Nephron (organoid): ENCODE results near the gene LEFTY2.

ENCODE experiments used
- H3K27ac Mint-ChIP-seq, 3 experiments: 2 replicates each; pipeline ENCODE4 v1.8.0; 2020; ENCODE audit warnings: mixed read lengths in 3 of 3, mild to moderate bottlenecking in 2 of 3, moderate library complexity in 1 of 3
- H3K27me3 Mint-ChIP-seq: 2 replicates; pipeline ENCODE4 v1.8.0; 2021; ENCODE audit warnings: low read depth, mild to moderate bottlenecking, moderate library complexity, mixed read lengths
- H3K36me3 Mint-ChIP-seq: 2 replicates; pipeline ENCODE4 v1.8.0; 2020; ENCODE audit warnings: low read depth, mixed read lengths
- H3K4me1 Mint-ChIP-seq: 2 replicates; pipeline ENCODE4 v1.8.0; 2020; ENCODE audit warnings: mixed read lengths
- H3K4me3 Mint-ChIP-seq, 3 experiments: 2 replicates each; pipeline ENCODE4 v1.8.0; 2020; ENCODE audit warnings: mild to moderate bottlenecking in 3 of 3, mixed read lengths in 3 of 3, moderate library complexity in 2 of 3
- H3K9me3 Mint-ChIP-seq: 2 replicates; pipeline ENCODE4 v1.8.0; 2020; ENCODE audit warnings: mixed read lengths
- TF ChIP-seq, protein P1 (sequence below), 3 experiments: fragments of 200-600 bp; sonication (generic); IDR thresholded peaks; one replicate each; pipeline ENCODE4 v1.5.0; 2021; ENCODE audit warnings: antibody characterized with exemption in 3 of 3; ENCODE audit not compliant: unreplicated experiment in 3 of 3

The LEFTY2 gene

DNA sequence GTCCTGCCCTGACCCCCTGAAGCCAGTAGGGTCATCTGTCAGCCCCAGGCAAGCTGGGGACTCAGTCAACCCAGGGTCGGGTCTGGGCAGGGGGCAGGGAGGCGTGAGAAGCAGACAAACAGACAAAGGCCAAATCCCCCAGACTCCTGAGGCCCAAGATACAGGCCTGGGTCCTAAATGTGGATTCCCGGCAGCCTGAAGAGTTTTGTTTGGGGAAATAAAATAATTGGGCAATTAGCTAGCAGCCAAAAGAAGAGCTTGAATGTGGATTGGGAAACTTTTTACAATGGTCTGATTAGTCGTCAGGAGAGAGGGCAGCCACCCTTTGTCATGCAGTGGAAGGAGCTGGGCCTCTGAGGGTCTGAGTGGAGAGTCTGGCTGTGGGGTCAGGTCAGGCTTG lies 4.5 kb upstream of the LEFTY2 start:
- Mint-ChIP-seq H3K27me3 (peaks cover 33% of the 10 kb centered on the region), H3K4me1 (peaks cover 50% of the 10 kb centered on the region), H3K27ac (peak overlapping the region in 2 of 3 experiments; percentile 53 to 72), H3K36me3 (no peaks in the 10 kb centered on the region), H3K4me3 (no peak overlapping the region), H3K9me3 (no peaks in the 10 kb centered on the region)
- TF ChIP-seq, protein P1, sequence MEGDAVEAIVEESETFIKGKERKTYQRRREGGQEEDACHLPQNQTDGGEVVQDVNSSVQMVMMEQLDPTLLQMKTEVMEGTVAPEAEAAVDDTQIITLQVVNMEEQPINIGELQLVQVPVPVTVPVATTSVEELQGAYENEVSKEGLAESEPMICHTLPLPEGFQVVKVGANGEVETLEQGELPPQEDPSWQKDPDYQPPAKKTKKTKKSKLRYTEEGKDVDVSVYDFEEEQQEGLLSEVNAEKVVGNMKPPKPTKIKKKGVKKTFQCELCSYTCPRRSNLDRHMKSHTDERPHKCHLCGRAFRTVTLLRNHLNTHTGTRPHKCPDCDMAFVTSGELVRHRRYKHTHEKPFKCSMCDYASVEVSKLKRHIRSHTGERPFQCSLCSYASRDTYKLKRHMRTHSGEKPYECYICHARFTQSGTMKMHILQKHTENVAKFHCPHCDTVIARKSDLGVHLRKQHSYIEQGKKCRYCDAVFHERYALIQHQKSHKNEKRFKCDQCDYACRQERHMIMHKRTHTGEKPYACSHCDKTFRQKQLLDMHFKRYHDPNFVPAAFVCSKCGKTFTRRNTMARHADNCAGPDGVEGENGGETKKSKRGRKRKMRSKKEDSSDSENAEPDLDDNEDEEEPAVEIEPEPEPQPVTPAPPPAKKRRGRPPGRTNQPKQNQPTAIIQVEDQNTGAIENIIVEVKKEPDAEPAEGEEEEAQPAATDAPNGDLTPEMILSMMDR (IDR thresholded peaks at IDR 0.05; ENCODE audit: unreplicated experiment in 3 of 3), result no peak

DNA sequence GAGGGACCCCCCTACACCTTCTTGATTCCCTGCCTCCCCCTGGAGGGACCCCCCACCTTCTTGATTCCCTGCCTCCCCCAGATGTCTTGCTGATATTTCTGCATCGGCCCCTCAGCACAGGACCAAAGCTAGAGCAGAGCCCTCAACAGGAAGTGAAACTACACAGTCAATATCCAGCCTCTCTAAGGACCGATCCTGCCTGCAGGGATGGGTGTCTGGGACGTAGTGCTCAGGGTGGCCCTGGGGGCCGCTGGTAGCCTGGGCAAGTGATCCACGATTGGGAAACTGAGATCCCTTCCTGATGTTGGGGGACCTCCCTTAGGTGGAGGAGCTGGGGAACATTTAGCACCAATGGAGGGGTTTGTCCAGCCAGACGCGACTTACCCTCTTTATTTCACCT lies 3.9 kb upstream of the LEFTY2 start:
- Mint-ChIP-seq H3K27ac (peak overlapping the region in 2 of 3 experiments; percentile 69 to 72), H3K36me3 (no peaks in the 10 kb centered on the region), H3K9me3 (no peaks in the 10 kb centered on the region), H3K4me1 (peaks cover 56% of the 10 kb centered on the region), H3K4me3 (no peak overlapping the region), H3K27me3 (peaks cover 39% of the 10 kb centered on the region)
- TF ChIP-seq, protein P1 (IDR thresholded peaks at IDR 0.05; ENCODE audit: unreplicated experiment in 3 of 3), result no peak

DNA sequence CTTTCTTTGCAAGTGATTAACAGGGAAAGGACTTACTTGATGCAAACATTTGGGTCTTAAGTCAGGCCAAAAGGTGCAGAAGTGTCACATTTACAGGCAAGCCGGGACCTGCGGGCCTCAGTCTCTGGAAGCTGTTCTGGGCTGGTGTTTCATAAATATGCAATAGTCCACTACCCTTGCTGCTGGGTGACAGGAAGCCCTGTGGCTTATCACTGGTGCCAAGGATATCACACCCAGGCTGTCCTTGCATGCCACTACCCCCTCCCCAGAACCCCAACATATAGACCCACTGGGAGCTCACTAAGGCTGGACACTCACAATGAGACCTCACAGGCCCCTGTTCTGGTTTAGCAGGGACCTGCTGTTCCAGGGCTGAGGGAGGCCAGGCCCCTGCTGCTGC lies 3.4 kb upstream of the LEFTY2 start:
- H3K4me3 Mint-ChIP-seq, result no peak overlapping the region
- H3K9me3 Mint-ChIP-seq, result no peaks in the 10 kb centered on the region
- TF ChIP-seq, protein P1 (IDR thresholded peaks at IDR 0.05; ENCODE audit: unreplicated experiment in 3 of 3), result no peak
- H3K4me1 Mint-ChIP-seq, result peaks cover 56% of the 10 kb centered on the region
- H3K27me3 Mint-ChIP-seq, result peaks cover 40% of the 10 kb centered on the region
- H3K27ac Mint-ChIP-seq, result peak overlapping the region in 1 of 3 experiments; percentile 72
- no peaks in the 10 kb centered on the region for H3K36me3 Mint-ChIP-seq

DNA sequence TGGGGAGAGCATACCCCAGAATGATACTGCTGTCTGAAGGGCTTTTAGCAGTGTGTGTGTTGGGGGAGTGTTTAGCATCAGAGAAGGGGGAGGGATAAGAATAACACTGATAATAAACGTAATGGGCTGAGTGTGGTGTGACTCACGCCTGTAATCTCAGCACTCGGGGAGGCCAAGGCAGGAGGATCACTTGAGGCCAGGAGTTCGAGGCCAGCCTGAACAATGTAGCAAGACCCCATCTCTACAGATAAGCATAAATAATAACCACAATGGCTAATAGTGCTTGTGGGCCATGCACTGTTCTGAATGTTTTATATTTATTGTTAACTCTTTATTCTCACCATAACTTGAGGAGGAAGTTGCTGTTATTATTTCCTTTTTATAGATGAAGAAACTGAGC lies 2.6 kb upstream of the LEFTY2 start:
- Mint-ChIP-seq H3K4me3 (no peak overlapping the region), H3K27ac (peak overlapping the region; percentile 37 to 61 (median 53)), H3K4me1 (peaks cover 48% of the 10 kb centered on the region), H3K9me3 (no peaks in the 10 kb centered on the region), H3K27me3 (peaks cover 33% of the 10 kb centered on the region), H3K36me3 (no peaks in the 10 kb centered on the region)
- TF ChIP-seq, protein P1 (IDR thresholded peaks at IDR 0.05; ENCODE audit: unreplicated experiment in 3 of 3), result no peak

DNA sequence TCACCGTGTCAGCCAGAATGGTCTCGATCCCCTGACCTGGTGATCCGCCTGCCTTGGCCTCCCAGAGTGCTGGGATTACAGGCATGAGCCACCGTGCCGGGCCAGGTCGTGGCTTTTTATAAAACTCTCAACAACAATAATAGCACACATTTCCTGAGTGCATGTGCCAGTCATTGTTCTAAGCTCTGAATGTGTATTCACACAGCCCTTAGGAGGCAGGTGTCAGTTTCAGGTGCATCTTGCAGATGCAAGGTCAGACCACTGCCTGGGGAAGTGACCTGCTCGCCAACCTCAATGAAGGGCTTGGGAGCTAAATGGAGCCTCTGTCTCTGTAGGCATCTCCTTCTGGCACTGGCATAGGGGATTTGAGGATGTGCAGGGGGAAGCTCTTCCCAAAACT lies 1.6 kb upstream of the LEFTY2 start:
- Mint-ChIP-seq H3K4me1 (peaks cover 51% of the 10 kb centered on the region), H3K27me3 (peaks cover 28% of the 10 kb centered on the region), H3K36me3 (no peaks in the 10 kb centered on the region), H3K27ac (peak overlapping the region in 2 of 3 experiments; percentile 32 to 61), H3K4me3 (no peak overlapping the region), H3K9me3 (no peaks in the 10 kb centered on the region)
- TF ChIP-seq, protein P1 (IDR thresholded peaks at IDR 0.05; ENCODE audit: unreplicated experiment in 3 of 3), result no peak

DNA sequence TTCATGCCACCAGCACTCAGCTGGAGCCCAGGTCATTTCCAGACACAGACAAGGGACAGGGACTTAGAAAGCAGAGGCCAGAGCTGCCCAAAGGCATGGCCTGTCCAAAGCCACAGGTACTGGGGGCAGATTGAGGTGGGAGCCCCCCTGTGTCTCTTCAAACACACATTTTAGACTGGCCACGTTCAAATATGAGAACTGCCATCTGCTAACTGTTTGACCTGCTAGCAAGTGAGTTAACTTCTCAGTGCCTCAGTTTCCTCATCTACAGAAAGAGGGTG lies 862 bp upstream of the LEFTY2 start:
- Mint-ChIP-seq H3K27me3 (peaks cover 24% of the 10 kb centered on the region), H3K27ac (peak overlapping the region; percentile 94 to 96 (median 96)), H3K4me1 (peaks cover 56% of the 10 kb centered on the region), H3K9me3 (no peaks in the 10 kb centered on the region), H3K4me3 (peak overlapping the region in 1 of 3 experiments; percentile 31), H3K36me3 (no peaks in the 10 kb centered on the region)
- TF ChIP-seq, protein P1 (IDR thresholded peaks at IDR 0.05; ENCODE audit: unreplicated experiment in 3 of 3), result no peak
